H1 (cell line): ENCODE data around the gene C5orf58. TPM values are rescaled to one million over a fixed set of nuclear protein-coding genes. Genes with fewer than 3 reads are reported as not detected.

Source experiments
- CTCF ChIA-PET: fragments of 300-600 bp; sonication (Branson Sonifier 250); formaldehyde crosslinking; loops from one replicate; lab custom pipeline; 2021; ENCODE audit not compliant: partially characterized antibody; lab: Charles Lee
- POLR2A ChIA-PET: fragments of 300-600 bp; sonication (Branson Sonifier 250); formaldehyde crosslinking; loops from one replicate; lab custom pipeline; 2021; ENCODE audit warnings: inconsistent platforms; ENCODE audit not compliant: partially characterized antibody; lab: Charles Lee
- DNase-seq, 2 experiments: peaks; one replicate each; pipeline versions ENCODE4 v3.0.0 to v3.0.0-alpha.2; 2010 to 2022; ENCODE audit warnings: low spot score in 2 of 2, low read depth in 1 of 2, mixed read lengths in 1 of 2
- FAIRE-seq: peaks from 2 replicates; lab custom pipeline; 2011; peaks lifted over from hg19 to GRCh38; lab: Jason Lieb, UNC
- H2AFZ ChIP-seq: 2 replicates; pipeline ENCODE4 v1.8.1; 2012; ENCODE audit warnings: low read length, inconsistent platforms
- H2AK5ac ChIP-seq: 2 replicates; pipeline ENCODE4 v1.6.1; 2013; ENCODE audit warnings: low read depth, low read length
- H2BK120ac ChIP-seq: replicated peaks from 2 replicates; pipeline ENCODE3; 2013; ENCODE audit warnings: low read depth, low read length, inconsistent platforms
- H2BK12ac ChIP-seq: 2 replicates; pipeline ENCODE4 v1.6.1; 2013; ENCODE audit warnings: low read depth, low read length
- H2BK15ac ChIP-seq: 2 replicates; pipeline ENCODE4 v1.6.1; 2013; ENCODE audit warnings: low read length
- H2BK20ac ChIP-seq: 2 replicates; pipeline ENCODE4 v1.6.1; 2013; ENCODE audit warnings: low read length
- H2BK5ac ChIP-seq: 2 replicates; pipeline ENCODE4 v1.6.1; 2013; ENCODE audit warnings: low read depth, low read length
- H3K14ac ChIP-seq: 2 replicates; pipeline ENCODE4 v1.6.1; 2013; ENCODE audit warnings: inconsistent platforms; ENCODE audit not compliant: insufficient read length
- H3K18ac ChIP-seq: 2 replicates; pipeline ENCODE4 v1.6.1; 2013; ENCODE audit warnings: low read length; ENCODE audit errors: extremely low read depth
- H3K23ac ChIP-seq: 2 replicates; pipeline ENCODE4 v1.6.1; 2013; ENCODE audit warnings: inconsistent platforms; ENCODE audit not compliant: insufficient read length
- H3K23me2 ChIP-seq: 2 replicates; pipeline ENCODE4 v1.6.1; 2013; ENCODE audit warnings: low read depth, low read length
- H3K27ac ChIP-seq: 2 replicates; pipeline ENCODE4 v1.6.1; 2011; ENCODE audit warnings: low read depth, low read length, inconsistent platforms
- H3K27me3 ChIP-seq, 4 experiments: replicated peaks in 1 of 4; 1 replicate in 1 of 4; 2 replicates in 3 of 4; pipeline versions ENCODE4 v1.6.1 to v1.8.1; 2011 to 2013; ENCODE audit warnings: low read length in 3 of 4, mild to moderate bottlenecking in 3 of 4, inconsistent platforms in 2 of 4, mixed read lengths in 2 of 4, moderate library complexity in 1 of 4; ENCODE audit not compliant: control insufficient read depth in 3 of 4, insufficient read depth in 3 of 4; ENCODE audit errors: extremely low read depth in 1 of 4
- H3K36me3 ChIP-seq, 4 experiments: 2 replicates each; pipeline versions ENCODE4 v1.6.1 to v1.8.1; 2011 to 2013; ENCODE audit warnings: mild to moderate bottlenecking in 4 of 4, low read length in 3 of 4, moderate library complexity in 2 of 4, control low read depth in 1 of 4, inconsistent platforms in 1 of 4; ENCODE audit not compliant: insufficient read depth in 4 of 4, control insufficient read depth in 2 of 4
- H3K4ac ChIP-seq: replicated peaks from 2 replicates; pipeline ENCODE3; 2013; ENCODE audit warnings: low read length, low read depth, mixed read lengths, inconsistent platforms; ENCODE audit not compliant: insufficient read length
- H3K4me1 ChIP-seq, 4 experiments: replicated peaks in 1 of 4; 1 replicate in 1 of 4; 2 replicates in 3 of 4; pipeline versions ENCODE4 v1.6.1 to v1.8.1; 2011 to 2013; ENCODE audit warnings: low read length in 3 of 4, inconsistent platforms in 2 of 4, mixed read lengths in 1 of 4; ENCODE audit not compliant: insufficient read depth in 4 of 4, control insufficient read depth in 3 of 4
- H3K4me2 ChIP-seq, 2 experiments: 2 replicates each; pipeline versions ENCODE4 v1.6.1 to v1.8.1; 2011 to 2013; ENCODE audit warnings: low read depth in 2 of 2, low read length in 2 of 2, control low read depth in 1 of 2, inconsistent platforms in 1 of 2, mild to moderate bottlenecking in 1 of 2; ENCODE audit not compliant: insufficient read depth in 1 of 2
- H3K4me3 ChIP-seq, 4 experiments: fragments of 200-600, 300-600 bp in 1 of 4; sonication (generic), shearing (Covaris generic), sonication (Bioruptor Twin) in 1 of 4; 2 replicates each; pipeline versions ENCODE4 v1.5.1 to v1.8.1; 2011 to 2016; ENCODE audit warnings: low read length in 4 of 4, low read depth in 3 of 4, control low read depth in 2 of 4, inconsistent platforms in 2 of 4, mild to moderate bottlenecking in 2 of 4, mixed read lengths in 1 of 4, moderate library complexity in 1 of 4; ENCODE audit not compliant: insufficient read depth in 2 of 4; ENCODE audit errors: extremely low read depth in 1 of 4
- H3K56ac ChIP-seq: replicated peaks from 2 replicates; pipeline ENCODE3; 2013; ENCODE audit warnings: low read depth, mild to moderate bottlenecking, mixed read lengths, low read length, inconsistent platforms; ENCODE audit not compliant: insufficient read length
- H3K79me1 ChIP-seq: 2 replicates; pipeline ENCODE4 v1.6.1; 2013; ENCODE audit warnings: low read depth, low read length, control low read depth
- H3K79me2 ChIP-seq, 2 experiments: 2 replicates each; pipeline versions ENCODE4 v1.6.1 to v1.8.1; 2012 to 2013; ENCODE audit warnings: low read length in 2 of 2, mild to moderate bottlenecking in 2 of 2, inconsistent platforms in 1 of 2; ENCODE audit not compliant: insufficient read depth in 2 of 2, control insufficient read depth in 1 of 2
- H3K9ac ChIP-seq, 4 experiments: replicated peaks in 1 of 4; 1 replicate in 1 of 4; 2 replicates in 3 of 4; pipeline versions ENCODE4 v1.6.1 to v1.8.1; 2011 to 2013; ENCODE audit warnings: low read depth in 3 of 4, low read length in 3 of 4, control low read depth in 2 of 4, mild to moderate bottlenecking in 2 of 4, moderate library complexity in 2 of 4, inconsistent platforms in 1 of 4; ENCODE audit errors: extremely low read depth in 1 of 4
- H3K9me3 ChIP-seq, 2 experiments: 2 replicates each; pipeline versions ENCODE4 v1.6.1 to v1.8.1; 2012 to 2013; ENCODE audit warnings: mild to moderate bottlenecking in 2 of 2, moderate library complexity in 2 of 2, control low read depth in 1 of 2, inconsistent platforms in 1 of 2, low read depth in 1 of 2, low read length in 1 of 2, mixed read lengths in 1 of 2; ENCODE audit not compliant: insufficient read depth in 2 of 2
- H4K20me1 ChIP-seq, 2 experiments: replicated peaks in 1 of 2; 2 replicates each; pipeline versions ENCODE3 to v1.8.1; 2011 to 2013; ENCODE audit warnings: inconsistent platforms in 2 of 2, low read length in 2 of 2, mild to moderate bottlenecking in 1 of 2; ENCODE audit not compliant: insufficient read depth in 2 of 2, control insufficient read depth in 1 of 2
- H4K5ac ChIP-seq: 2 replicates; pipeline ENCODE4 v1.6.1; 2013; ENCODE audit warnings: low read length, low read depth, mixed read lengths, inconsistent platforms; ENCODE audit not compliant: insufficient read length
- H4K8ac ChIP-seq: 2 replicates; pipeline ENCODE4 v1.8.0; 2013; ENCODE audit warnings: mild to moderate bottlenecking, moderate library complexity, low read length, inconsistent platforms; ENCODE audit not compliant: insufficient read depth; ENCODE audit errors: extremely low read depth
- H4K91ac ChIP-seq: replicated peaks from 2 replicates; pipeline ENCODE3; 2013; ENCODE audit warnings: low read length, mixed read lengths, inconsistent platforms; ENCODE audit not compliant: insufficient read length
- BCL11A ChIP-seq, 2 experiments: IDR thresholded peaks; one replicate each; pipeline ENCODE4 v1.6.1; 2011; ENCODE audit warnings: low read depth in 2 of 2, low read length in 2 of 2, mild to moderate bottlenecking in 2 of 2
- CTBP2 ChIP-seq: IDR thresholded peaks from 2 replicates; pipeline ENCODE4 v1.7.0; 2011; ENCODE audit warnings: borderline replicate concordance, mild to moderate bottlenecking, moderate library complexity, mixed read lengths, low read length; ENCODE audit not compliant: insufficient read depth, insufficient read length
- GABPA ChIP-seq: IDR thresholded peaks from 2 replicates; pipeline ENCODE4 v1.6.1; 2011; ENCODE audit warnings: mild to moderate bottlenecking, low read length, moderate library complexity, borderline replicate concordance; ENCODE audit not compliant: insufficient read depth
- KDM4A ChIP-seq: IDR thresholded peaks from one replicate; pipeline ENCODE4 v1.7.1; 2012; ENCODE audit warnings: low read depth, mild to moderate bottlenecking, moderate library complexity, low read length, inconsistent platforms; ENCODE audit not compliant: severe bottlenecking
- NANOG ChIP-seq: IDR thresholded peaks from 2 replicates; pipeline ENCODE4 v1.6.1; 2011; ENCODE audit warnings: low read length, low read depth, mild to moderate bottlenecking, inconsistent platforms; ENCODE audit not compliant: insufficient read depth, poor library complexity, severe bottlenecking
- POLR2AphosphoS5 ChIP-seq: IDR thresholded peaks from 2 replicates; pipeline ENCODE4 v1.6.1; 2011; ENCODE audit warnings: low read depth, low read length
- RFX5 ChIP-seq: IDR thresholded peaks from 2 replicates; pipeline ENCODE4 v1.6.1; 2011; ENCODE audit warnings: low read depth, low read length, improper control_type of control experiment, borderline replicate concordance
- RNF2 ChIP-seq: fragments of 200-900, 300-1000 bp; sonication (generic); IDR thresholded peaks from 2 replicates; pipeline ENCODE4 v1.7.1; 2016; ENCODE audit warnings: borderline replicate concordance, low read depth, mild to moderate bottlenecking, antibody characterized with exemption, low read length; ENCODE audit not compliant: poor library complexity, severe bottlenecking; ENCODE audit errors: missing control alignments
- RXRA ChIP-seq: IDR thresholded peaks from 2 replicates; pipeline ENCODE4 v1.6.1; 2011; ENCODE audit warnings: low read depth, mild to moderate bottlenecking, low read length, moderate library complexity; ENCODE audit not compliant: insufficient read depth
- SAP30 ChIP-seq: fragments of 300-600 bp; sonication (generic); IDR thresholded peaks from 2 replicates; pipeline ENCODE4 v1.7.1; 2012; ENCODE audit warnings: low read length, moderate library complexity, mild to moderate bottlenecking, inconsistent platforms; ENCODE audit not compliant: insufficient read depth, insufficient replicate concordance
- SIX5 ChIP-seq: IDR thresholded peaks from 2 replicates; pipeline ENCODE4 v1.6.1; 2011; ENCODE audit warnings: mild to moderate bottlenecking, low read depth, low read length
- TAF1 ChIP-seq: IDR thresholded peaks from 2 replicates; pipeline ENCODE4 v1.6.1; 2011; ENCODE audit warnings: mild to moderate bottlenecking, low read depth, low read length
- ZNF274 ChIP-seq: IDR thresholded peaks from 2 replicates; pipeline ENCODE4 v1.7.0; 2012; ENCODE audit warnings: low read length, borderline replicate concordance; ENCODE audit errors: extremely low read depth
- WGBS, 2 experiments: shearing (Covaris generic) in 1 of 2; methylation state at CpG; one replicate each; pipeline versions ENCODE4 v1.1.6 to v1.1.7; 2013 to 2015; ENCODE audit warnings: low lambda C conversion rate in 2 of 2, mixed read lengths in 2 of 2, inconsistent platforms in 1 of 2, low coverage in 1 of 2, missing lambda C conversion rate in 1 of 2; ENCODE audit not compliant: insufficient replicate concordance in 2 of 2, insufficient coverage in 1 of 2, insufficient read length in 1 of 2; ENCODE audit errors: extremely low coverage in 1 of 2, missing lambda C conversion rate in 1 of 2; 5-methylcytosine and 5-hydroxymethylcytosine counted together
- polyA plus RNA-seq, 7 experiments: library from polyadenylated mRNA; depleted of rRNA in 3 of 7; stranded (reverse) in 5 of 7; unstranded in 2 of 7; fragments of >200 nt in 5 of 7; fragments of 200-250 nt in 2 of 7; gene quantifications; 1 replicate in 5 of 7; 2 replicates in 1 of 7; 4 replicates in 1 of 7; pipeline versions ENCODE4 v1.2.1 to v1.2.3, GENCODE V29; 2011 to 2013; ENCODE audit warnings: missing spikeins in 2 of 7, mixed read lengths in 2 of 7
- total RNA-seq: library from RNA; stranded (reverse); fragmentation: NEBNext Ultra II Directional; extraction: Animal tissue kit (Norgen Biotek cat#: 25700); gene quantifications from 2 replicates; pipeline ENCODE4 v1.2.1, GENCODE V29; 2021

C5orf58 gene
- total and polyA plus RNA-seq, 2 of the 8 experiments (the other 6 are each of a cell fraction or from before 2014, with no cell fraction given), result 0.24 to 1.6 TPM

- no peak overlapping the region for H3K9ac ChIP-seq
- no peak overlapping the region for H4K5ac ChIP-seq
- H3K36me3 ChIP-seq, result no peaks in the 10 kb centered on the region
- no peak overlapping the region for H2BK120ac ChIP-seq
- CTCF ChIA-PET, result interaction anchor here (0.9 to 6.6 kb wide), 5 partner anchors 9 to 171 kb away, joined by 3 to 31 read pairs (median 4); no protein-coding TSS in a partner anchor
- no peak overlapping the region for H4K91ac ChIP-seq
- no peak overlapping the region for H3K14ac ChIP-seq
- H3K27ac ChIP-seq, result no peak overlapping the region
- H3K4me2 ChIP-seq, result no peak overlapping the region
- WGBS, 2 experiments, result 93% methylated on average over 16 of the region's 18 CpGs; no CpG with 5 or more reads in 1 of the 2 experiments
- H3K9me3 ChIP-seq, result no peaks in the 10 kb centered on the region
- H2BK20ac ChIP-seq, result no peak overlapping the region
- no peak overlapping the region for H2BK12ac ChIP-seq
- no peaks in the 10 kb centered on the region for H3K23me2 ChIP-seq
- H3K4me1 ChIP-seq, result no peaks in the 10 kb centered on the region
- POLR2A ChIA-PET, result interaction anchor here (1.1 kb wide), 1 partner anchor 13 kb away, joined by 3 read pairs; no protein-coding TSS in a partner anchor
- no peak overlapping the region for H4K8ac ChIP-seq
- no peak overlapping the region for H3K18ac ChIP-seq
- no peaks in the 10 kb centered on the region for H4K20me1 ChIP-seq
- H2BK5ac ChIP-seq, result no peak overlapping the region
- no peak overlapping the region for H2AFZ ChIP-seq
- no peak overlapping the region for H3K4me3 ChIP-seq
- no peak for FAIRE-seq
- no peak overlapping the region for H2AK5ac ChIP-seq
- no peak overlapping the region for H3K4ac ChIP-seq
- H3K23ac ChIP-seq, result no peak overlapping the region
- H3K79me2 ChIP-seq, result no peaks in the 10 kb centered on the region
- no peaks in the 10 kb centered on the region for H3K27me3 ChIP-seq
- no peak overlapping the region for H3K56ac ChIP-seq
- no peaks in the 10 kb centered on the region for H3K79me1 ChIP-seq
- DNase-seq, result no peak
- H2BK15ac ChIP-seq, result no peak overlapping the region
- TF ChIP-seq TAF1 (no peak), BCL11A (IDR thresholded peaks at IDR 0.05; ENCODE audit: low read depth in 2 of 2, low read length in 2 of 2) (no peak), RNF2 (no peak), ZNF274 (no peak), GABPA (no peak), SAP30 (no peak), POLR2AphosphoS5 (no peak), KDM4A (no peak), SIX5 (no peak), RXRA (no peak), NANOG (no peak), CTBP2 (no peak), RFX5 (no peak)
Observed at GRCh38 chr5:170233358-170233892, 640 bp downstream of the C5orf58 start.
